MCF 10A (cell line): ENCODE measurements around the gene RIPOR3. TPM values are rescaled to one million over a fixed set of nuclear protein-coding genes. Genes with fewer than 3 reads are reported as not detected.

Experiments
- BruUV-seq: library from RNA; stranded (reverse); fragments of 400-500 nt; replicated peaks from 2 replicates; lab custom pipeline; 2021; lab: Mats Ljungman, UMichigan
- CTCF ChIA-PET: fragments of 300-600 bp; sonication (Branson Sonifier 250); formaldehyde crosslinking; extraction: SDS; loops from one replicate; lab custom pipeline; 2021; ENCODE audit warnings: antibody characterized with exemption, inconsistent platforms; lab: Yijun Ruan, JAX
- POLR2A ChIA-PET: fragments of 300-600, 350-650 bp; sonication (Branson Sonifier 250); formaldehyde crosslinking; extraction: SDS; loops from one replicate; lab custom pipeline; 2020; ENCODE audit warnings: antibody characterized with exemption, inconsistent platforms; lab: Yijun Ruan, JAX
- DNase-seq: peaks from one replicate; pipeline ENCODE4 v3.0.0-alpha.2; 2018; ENCODE audit not compliant: unreplicated experiment
- H3K27ac Mint-ChIP-seq: one replicate; pipeline ENCODE4 v1.8.0; 2022; ENCODE audit warnings: mild to moderate bottlenecking, low read depth, mixed read lengths; ENCODE audit not compliant: unreplicated experiment
- H3K27me3 Mint-ChIP-seq: one replicate; pipeline ENCODE4 v1.8.0; 2022; ENCODE audit warnings: mixed read lengths; ENCODE audit not compliant: insufficient read depth, unreplicated experiment
- H3K36me3 Mint-ChIP-seq: one replicate; pipeline ENCODE4 v1.8.0; 2022; ENCODE audit warnings: mild to moderate bottlenecking, moderate library complexity, mixed read lengths; ENCODE audit not compliant: insufficient read depth, unreplicated experiment
- H3K4me1 Mint-ChIP-seq: one replicate; pipeline ENCODE4 v1.8.0; 2022; ENCODE audit warnings: mixed read lengths; ENCODE audit not compliant: insufficient read depth, unreplicated experiment
- H3K4me3 Mint-ChIP-seq: one replicate; pipeline ENCODE4 v1.8.0; 2022; ENCODE audit warnings: mild to moderate bottlenecking, moderate library complexity, mixed read lengths; ENCODE audit not compliant: unreplicated experiment
- H3K9me3 Mint-ChIP-seq: one replicate; pipeline ENCODE4 v1.8.0; 2022; ENCODE audit warnings: mixed read lengths; ENCODE audit not compliant: unreplicated experiment
- CTCF ChIP-seq: fragments of 200-600 bp; IDR thresholded peaks from one replicate; pipeline ENCODE4 v1.8.0; 2022; ENCODE audit warnings: antibody characterized with exemption, mild to moderate bottlenecking; ENCODE audit not compliant: unreplicated experiment
- intact Hi-C: fragments of 100-400 bp; cut with micrococcal nuclease; formaldehyde crosslinking; loops from 2 replicates; pipeline ENCODE4 v1.14.1; 2022
- total RNA-seq: library from RNA; stranded (reverse); gene quantifications from 2 replicates; pipeline ENCODE4 v1.2.3, GENCODE V29; 2022

The RIPOR3 gene
- total RNA-seq, 1 experiment from 2014 or later, result not detected

- ChIA-PET POLR2A (no interaction called here), CTCF (interaction anchor here (0.7 kb wide), 1 partner anchor 8 kb away, joined by 3 read pairs; no protein-coding TSS in a partner anchor)
- H3K27ac Mint-ChIP-seq, result no peak overlapping the region
- no peaks in the 10 kb centered on the region for H3K27me3 Mint-ChIP-seq
- intact Hi-C loops, result no loop called here
- no peak overlapping the region for H3K4me3 Mint-ChIP-seq
- BruUV-seq, result no TSS peak
- no peaks in the 10 kb centered on the region for H3K36me3 Mint-ChIP-seq
- no peak for DNase-seq
- no peak for TF ChIP-seq CTCF
- peaks cover 7% of the 10 kb centered on the region for H3K4me1 Mint-ChIP-seq
- no peaks in the 10 kb centered on the region for H3K9me3 Mint-ChIP-seq
Measured at GRCh38 chr20:50627747-50628146, 63.6 kb downstream of the RIPOR3 start.

GRCh38 chr20:50625986-50626677 lies 65.2 kb downstream of the RIPOR3 start:
- Mint-ChIP-seq H3K36me3 (no peaks in the 10 kb centered on the region), H3K4me1 (peaks cover 7% of the 10 kb centered on the region), H3K4me3 (no peak overlapping the region), H3K27ac (no peak overlapping the region), H3K9me3 (no peaks in the 10 kb centered on the region), H3K27me3 (no peaks in the 10 kb centered on the region)
- ChIA-PET CTCF (interaction anchor here (0.5 to 2.1 kb wide), 6 partner anchors 9 to 164 kb away, joined by 3 to 10 read pairs (median 3); no protein-coding TSS in a partner anchor), POLR2A (interaction anchor here (0.7 to 1.2 kb wide), 3 partner anchors 19 to 526 kb away, joined by 3 read pairs; no protein-coding TSS in a partner anchor)
- intact Hi-C loops, result no loop called here
- peak; percentile 45 for DNase-seq
- peak; percentile 42 for TF ChIP-seq CTCF
- no TSS peak for BruUV-seq

GRCh38 chr20:50624351-50625016 lies 66.9 kb downstream of the RIPOR3 start:
- no peak overlapping the region for H3K4me3 Mint-ChIP-seq

More at GRCh38 chr20:50624351-50625016, 66.9 kb downstream of the RIPOR3 start:
- ChIA-PET CTCF (interaction anchor here (0.6 to 2.7 kb wide), 5 partner anchors 12 to 125 kb away, joined by 3 to 14 read pairs (median 5); no protein-coding TSS in a partner anchor), POLR2A (interaction anchor here (0.7 to 1.2 kb wide), 10 partner anchors 8 to 163 kb away, joined by 3 to 6 read pairs (median 4); no protein-coding TSS in a partner anchor)
- H3K36me3 Mint-ChIP-seq, result no peaks in the 10 kb centered on the region
- H3K4me1 Mint-ChIP-seq, result peaks cover 7% of the 10 kb centered on the region
- H3K27ac Mint-ChIP-seq, result no peak overlapping the region
- BruUV-seq, result no TSS peak
- no peaks in the 10 kb centered on the region for H3K27me3 Mint-ChIP-seq
- TF ChIP-seq CTCF, result no peak
- peak; percentile 71 for DNase-seq
- intact Hi-C loops, result no loop called here
- no peaks in the 10 kb centered on the region for H3K9me3 Mint-ChIP-seq
